Large intestine (tissue), 3 donors: Measurements from ENCODE around the gene PACSIN2. TPM values are rescaled to one million over a fixed set of nuclear protein-coding genes. Genes with fewer than 3 reads are reported as not detected.
"Not testable (repeated sequence)": the region's sequence is repeated elsewhere in the genome, so short reads cannot be mapped to it uniquely, and the experiment has no call there.

Experiments
- DNase-seq, 2 donors: peaks; one replicate each; pipeline versions ENCODE4 v3.0.0 to v3.0.0-alpha.2; 2013
- H3K27ac ChIP-seq: one replicate; pipeline ENCODE4 v1.5.1; 2013; ENCODE audit warnings: low read length
- H3K27me3 ChIP-seq: 2 replicates; pipeline ENCODE4 v1.6.1; 2013; ENCODE audit warnings: low read length; ENCODE audit not compliant: control insufficient read depth, insufficient read depth
- H3K36me3 ChIP-seq: 2 replicates; pipeline ENCODE4 v1.6.1; 2013; ENCODE audit warnings: low read length; ENCODE audit not compliant: control insufficient read depth, insufficient read depth
- H3K4me1 ChIP-seq: one replicate; pipeline ENCODE4 v1.6.1; 2013; ENCODE audit warnings: low read length; ENCODE audit not compliant: control insufficient read depth, insufficient read depth
- H3K4me3 ChIP-seq: one replicate; pipeline ENCODE4 v1.5.1; 2013; ENCODE audit warnings: low read length
- H3K9me3 ChIP-seq: one replicate; pipeline ENCODE4 v1.6.1; 2013; ENCODE audit warnings: mild to moderate bottlenecking, low read depth, low read length, moderate library complexity; ENCODE audit not compliant: control insufficient read depth
- WGBS: methylation state at CpG from one replicate; pipeline ENCODE4 v1.1.5; 2013; ENCODE audit warnings: low lambda C conversion rate; ENCODE audit not compliant: insufficient coverage; 5-methylcytosine and 5-hydroxymethylcytosine counted together
- polyA plus RNA-seq: library from polyadenylated mRNA; unstranded; fragments of 120-200 nt; gene quantifications from one replicate; pipeline ENCODE4 v1.2.1, GENCODE V29; 2013

PACSIN2 gene
- polyA plus RNA-seq, 1 donor, result 51.5 TPM

GRCh38 chr22:42967933-42968332 lies 47.0 kb downstream of the PACSIN2 start:
- Histone ChIP-seq H3K9me3 (peaks cover 9% of the 10 kb centered on the region), H3K4me3 (no peak overlapping the region), H3K4me1 (peaks cover 12% of the 10 kb centered on the region), H3K27ac (no peak overlapping the region), H3K36me3 (peaks cover 2% of the 10 kb centered on the region), H3K27me3 (no peaks in the 10 kb centered on the region)
- no CpG with 5 or more reads among the region's 8 CpGs for WGBS
- DNase-seq, result no peak

DNA sequence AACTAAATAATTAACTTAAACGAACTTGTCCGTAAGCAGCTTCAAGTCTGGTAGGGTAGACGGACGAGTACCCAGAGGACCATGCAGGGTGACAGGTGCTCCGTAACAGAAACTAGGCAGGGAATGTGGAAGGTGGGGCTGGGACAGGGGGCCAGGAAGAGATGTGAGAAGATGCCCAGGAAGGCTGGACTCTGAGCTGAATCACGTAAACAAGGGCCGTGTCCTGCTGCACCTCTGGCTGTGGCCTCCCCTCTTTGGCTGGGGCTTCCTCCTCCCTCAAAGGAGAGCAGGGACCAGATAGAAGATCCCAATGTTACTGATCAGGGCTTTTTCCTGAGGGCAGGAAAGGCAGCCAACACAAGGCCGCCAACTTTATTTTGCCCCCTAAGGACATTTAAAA lies 47.9 kb downstream of the PACSIN2 start:
- H3K9me3 ChIP-seq, result peaks cover 9% of the 10 kb centered on the region
- WGBS, result 100% methylated on average over 1 of the region's 8 CpGs
- H3K36me3 ChIP-seq, result peaks cover 2% of the 10 kb centered on the region
- no peak overlapping the region for H3K4me3 ChIP-seq
- H3K27ac ChIP-seq, result no peak overlapping the region
- peaks cover 13% of the 10 kb centered on the region for H3K4me1 ChIP-seq
- no peaks in the 10 kb centered on the region for H3K27me3 ChIP-seq
- DNase-seq, result no peak

GRCh38 chr22:42966497-42966896 lies 48.5 kb downstream of the PACSIN2 start:
- Histone ChIP-seq H3K36me3 (peaks cover 2% of the 10 kb centered on the region), H3K4me1 (peaks cover 18% of the 10 kb centered on the region), H3K4me3 (no peak overlapping the region), H3K27ac (no peak overlapping the region), H3K9me3 (peaks cover 9% of the 10 kb centered on the region), H3K27me3 (no peaks in the 10 kb centered on the region)
- no peak for DNase-seq
- WGBS, result no CpG with 5 or more reads among the region's 1 CpG

DNA sequence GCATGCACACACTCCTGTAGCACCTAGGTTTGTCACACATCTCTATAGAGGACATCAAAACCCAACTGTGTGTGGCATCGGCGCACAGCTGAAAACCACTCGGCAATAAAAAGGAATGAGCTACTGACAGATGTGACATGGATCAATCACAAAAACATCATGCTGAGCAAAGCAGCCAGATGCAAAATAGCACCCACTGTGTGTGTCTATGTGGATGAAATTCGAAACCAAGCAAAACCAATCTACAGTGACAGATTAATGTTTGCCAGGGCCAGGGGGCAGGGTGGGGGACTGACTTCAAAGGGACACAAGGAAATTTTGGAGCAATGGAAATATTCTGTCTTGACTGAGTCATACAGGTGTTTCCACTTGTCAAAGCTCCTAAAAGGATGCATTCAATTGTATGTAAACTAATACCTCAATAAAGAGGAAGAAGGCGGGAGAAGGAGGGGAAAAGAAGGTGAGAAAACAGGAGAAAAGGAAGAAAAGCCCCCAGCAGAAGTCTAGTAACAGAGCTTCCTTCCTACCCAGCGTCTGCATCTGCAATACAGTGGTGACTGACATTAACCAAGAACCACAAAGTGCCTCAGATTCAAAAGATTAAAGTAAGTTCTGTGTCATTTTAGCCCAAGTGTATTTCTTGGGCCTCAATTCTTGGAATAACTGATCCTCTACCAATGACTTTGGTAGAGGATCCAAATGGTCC lies 49.8 kb downstream of the PACSIN2 start:
- no peak overlapping the region for H3K27ac ChIP-seq
- no peaks in the 10 kb centered on the region for H3K27me3 ChIP-seq
- no peak overlapping the region for H3K4me3 ChIP-seq
- peaks cover 29% of the 10 kb centered on the region for H3K4me1 ChIP-seq
- H3K36me3 ChIP-seq, result peaks cover 2% of the 10 kb centered on the region
- no peaks in the 10 kb centered on the region for H3K9me3 ChIP-seq
- DNase-seq, result no peak
- WGBS, result no CpG with 5 or more reads among the region's 6 CpGs

DNA sequence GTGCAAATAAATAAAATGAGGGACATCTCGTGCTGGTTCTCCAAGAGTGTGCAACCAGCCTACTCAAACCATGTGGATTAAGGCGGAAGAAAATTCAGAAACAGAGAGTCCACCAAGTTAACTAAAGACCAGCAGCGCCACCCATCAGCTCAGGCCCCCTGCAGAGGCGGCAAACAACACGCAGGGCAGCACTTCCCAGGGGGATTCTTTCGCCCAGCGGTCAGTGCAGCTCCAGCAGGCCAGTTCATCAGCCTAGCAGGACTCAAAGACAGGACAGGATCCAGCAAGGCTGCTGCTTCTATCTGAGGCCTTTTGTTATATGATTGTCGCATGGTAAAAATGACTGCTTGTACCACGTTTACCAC lies 51.7 kb downstream of the PACSIN2 start:
- Histone ChIP-seq H3K9me3 (no peaks in the 10 kb centered on the region), H3K36me3 (peaks cover 2% of the 10 kb centered on the region), H3K27ac (peak overlapping the region; percentile 95), H3K4me1 (peaks cover 42% of the 10 kb centered on the region), H3K4me3 (no peak overlapping the region), H3K27me3 (no peaks in the 10 kb centered on the region)
- no peak for DNase-seq
- WGBS, result 50% methylated on average over 1 of the region's 9 CpGs

DNA sequence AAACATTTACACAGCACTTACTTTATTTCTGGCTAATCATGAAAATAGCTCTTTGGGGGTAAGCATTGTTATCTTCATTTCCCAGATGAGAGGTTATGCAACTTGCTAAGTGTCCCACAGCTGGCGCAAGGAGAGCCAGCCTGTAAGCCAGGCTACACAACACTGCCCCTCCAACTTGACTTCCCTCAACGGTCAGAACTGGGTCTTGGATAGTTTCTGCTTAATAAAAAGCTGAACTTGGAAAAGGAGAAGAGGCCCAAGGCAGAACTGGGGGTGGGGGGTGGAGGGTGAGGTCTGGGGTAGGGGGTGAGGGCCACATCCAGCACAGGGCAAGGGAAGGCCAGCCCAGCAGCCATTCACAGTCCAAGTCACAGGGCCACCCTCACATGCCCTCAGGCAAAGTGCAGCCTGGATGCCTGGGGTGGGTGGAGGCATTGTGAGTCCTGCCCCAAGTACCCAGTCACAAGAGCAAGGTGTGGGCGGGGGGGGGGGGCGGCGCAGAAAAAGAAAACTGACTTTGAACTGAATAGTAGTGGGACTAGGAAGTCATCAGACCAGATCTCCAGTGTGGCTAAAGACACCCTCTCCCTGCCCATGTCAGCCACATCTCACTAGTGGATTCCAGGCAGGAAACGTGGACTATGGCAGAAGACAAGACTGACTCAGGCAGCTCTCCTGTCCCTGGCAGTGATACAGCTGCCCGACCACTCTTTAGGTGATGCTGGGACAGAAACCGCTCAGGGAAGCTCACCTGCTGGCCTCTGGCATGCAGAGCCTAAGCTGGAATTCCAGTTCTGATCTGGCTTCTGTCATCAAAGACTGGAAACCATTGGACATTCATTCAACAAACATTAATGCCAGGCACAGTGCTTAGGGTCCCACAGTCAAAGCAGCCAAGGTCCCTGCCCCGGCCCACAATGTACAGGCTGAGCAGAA lies 52.4 kb downstream of the PACSIN2 start:
- Histone ChIP-seq H3K27ac (peak overlapping the region; percentile 95), H3K27me3 (no peaks in the 10 kb centered on the region), H3K4me3 (no peak overlapping the region), H3K9me3 (no peaks in the 10 kb centered on the region), H3K36me3 (peaks cover 2% of the 10 kb centered on the region), H3K4me1 (peaks cover 46% of the 10 kb centered on the region)
- no CpG with 5 or more reads among the region's 9 CpGs for WGBS
- DNase-seq, result peak; percentile 89 to 93

DNA sequence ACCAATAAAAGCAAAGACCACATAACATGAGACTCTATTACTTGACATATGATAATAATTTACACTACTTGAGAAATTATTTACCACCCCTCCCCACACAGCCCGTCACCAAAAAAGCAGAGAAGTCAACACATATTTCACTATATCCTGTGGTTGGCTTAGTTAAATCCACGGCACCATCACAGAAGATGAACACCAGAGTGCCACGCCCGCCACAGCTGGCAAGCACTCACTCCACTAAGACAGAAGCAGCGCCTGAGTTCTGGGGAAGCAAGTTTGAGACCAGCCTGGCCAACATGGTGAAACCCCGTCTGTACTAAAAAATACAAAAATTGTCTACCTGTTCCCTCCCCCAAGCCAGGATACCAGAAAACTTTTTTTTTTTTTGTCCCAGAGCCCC lies 53.1 kb downstream of the PACSIN2 start:
- Histone ChIP-seq H3K36me3 (peaks cover 2% of the 10 kb centered on the region), H3K27ac (peak overlapping the region; percentile 86), H3K4me1 (peaks cover 53% of the 10 kb centered on the region), H3K27me3 (no peaks in the 10 kb centered on the region), H3K4me3 (no peak overlapping the region), H3K9me3 (no peaks in the 10 kb centered on the region)
- no CpG with 5 or more reads among the region's 6 CpGs for WGBS
- no peak for DNase-seq

DNA sequence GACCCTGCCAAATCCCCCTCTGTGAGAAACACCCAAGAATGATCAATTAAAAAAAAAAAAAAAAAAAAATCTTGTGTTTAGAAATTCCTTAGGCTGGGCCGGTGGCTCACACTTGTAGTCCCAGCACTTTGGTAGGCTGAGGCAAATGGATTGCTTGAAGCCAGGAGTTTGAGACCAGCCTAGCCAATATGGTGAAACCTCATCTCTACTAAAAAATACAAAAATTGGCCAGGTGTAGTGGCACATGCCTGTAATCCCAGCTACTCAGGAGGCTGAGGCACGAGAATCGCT lies 53.6 kb downstream of the PACSIN2 start:
- H3K27me3 ChIP-seq, DNase-seq, H3K4me3 ChIP-seq, H3K36me3 ChIP-seq, H3K9me3 ChIP-seq: not testable (repeated sequence)
- WGBS, result no CpG with 5 or more reads among the region's 3 CpGs
- H3K27ac ChIP-seq, result peak overlapping the region; percentile 86
- peaks cover 53% of the 10 kb centered on the region for H3K4me1 ChIP-seq

GRCh38 chr22:42960531-42961399 lies 54.2 kb downstream of the PACSIN2 start:
- Histone ChIP-seq H3K27me3 (no peaks in the 10 kb centered on the region), H3K4me3 (no peak overlapping the region), H3K9me3 (no peaks in the 10 kb centered on the region), H3K27ac (peak overlapping the region; percentile 53), H3K36me3 (peaks cover 2% of the 10 kb centered on the region), H3K4me1 (peaks cover 53% of the 10 kb centered on the region)
- DNase-seq, result no peak
- 53% methylated on average over 3 of the region's 10 CpGs for WGBS
